Fibroblast of villous mesenchyme (primary cell): Measurements from ENCODE around the gene DNM2. TPM values are rescaled to one million over a fixed set of nuclear protein-coding genes. Genes with fewer than 3 reads are reported as not detected.

Source experiments
- DNase-seq: peaks from one replicate; pipeline ENCODE4 v3.0.0-alpha.2; 2010; ENCODE audit warnings: low read depth
- H3K4me3 ChIP-seq: 2 replicates; pipeline ENCODE4 v1.5.1; 2011; ENCODE audit warnings: low read depth, mild to moderate bottlenecking, low read length
- CTCF ChIP-seq: IDR thresholded peaks from 2 replicates; pipeline ENCODE4 v1.5.1; 2012; ENCODE audit warnings: low read depth, mild to moderate bottlenecking, low read length; ENCODE audit not compliant: insufficient read depth
- total RNA-seq: library from RNA; depleted of rRNA; stranded (reverse); fragments of >200 nt; gene quantifications from 2 replicates; pipeline ENCODE4 v1.2.3, GENCODE V29; 2012

DNM2 gene
- total RNA-seq, 1 donor, result 101 TPM

- no peak overlapping the region for H3K4me3 ChIP-seq
- DNase-seq, result no peak
Measured at GRCh38 chr19:10829967-10830366, 112.1 kb downstream of the DNM2 start.

GRCh38 chr19:10830370-10830769 lies 112.5 kb downstream of the DNM2 start:
- H3K4me3 ChIP-seq, result no peak overlapping the region
- no peak for DNase-seq
- no peak for TF ChIP-seq CTCF

More at GRCh38 chr19:10829967-10830366, 112.1 kb downstream of the DNM2 start:
- TF ChIP-seq CTCF, result no peak

- TF ChIP-seq CTCF, result no peak
- no peak overlapping the region for H3K4me3 ChIP-seq
- DNase-seq, result no peak
Measured at GRCh38 chr19:10830931-10831779, 113.3 kb downstream of the DNM2 start.

- TF ChIP-seq CTCF, result no peak
- H3K4me3 ChIP-seq, result no peak overlapping the region
- DNase-seq, result no peak
Measured at GRCh38 chr19:10831987-10832938, 114.4 kb downstream of the DNM2 start.

GRCh38 chr19:10832939-10833296 lies 115.0 kb downstream of the DNM2 start:
- no peak for DNase-seq
- no peak for TF ChIP-seq CTCF

GRCh38 chr19:10835089-10835753 lies 117.3 kb downstream of the DNM2 start:
- TF ChIP-seq CTCF, result no peak
- H3K4me3 ChIP-seq, result peak overlapping the region; percentile 52
- no peak for DNase-seq

More at GRCh38 chr19:10832939-10833296, 115.0 kb downstream of the DNM2 start:
- no peak overlapping the region for H3K4me3 ChIP-seq
